Prostate gland (tissue), 2 donors: ENCODE measurements around the gene MGAT4C.

Source experiments
- CTCF ChIP-seq, 4 experiments: fragments of 200-600 bp in 2 of 4; fragments of 450-650 bp in 2 of 4; sonication (generic) in 2 of 4; IDR thresholded peaks; 1 replicate in 3 of 4; 2 replicates in 1 of 4; pipeline ENCODE4 v1.5.1; 2016 to 2019; ENCODE audit warnings: antibody characterized with exemption in 4 of 4, mild to moderate bottlenecking in 2 of 4, moderate library complexity in 2 of 4
- POLR2A ChIP-seq: fragments of 450-650 bp; IDR thresholded peaks from one replicate; pipeline ENCODE4 v1.6.1; 2016; ENCODE audit warnings: antibody characterized with exemption, mild to moderate bottlenecking
- POLR2AphosphoS5 ChIP-seq: sonication (generic); formaldehyde crosslinking; IDR thresholded peaks from one replicate; pipeline ENCODE4 v1.6.1; 2017; ENCODE audit warnings: antibody characterized with exemption

- TF ChIP-seq CTCF (IDR thresholded peaks at IDR 0.05), result no peak
- TF ChIP-seq POLR2A, result no peak
- no peak for TF ChIP-seq POLR2AphosphoS5
Measured at GRCh38 chr12:86249851-86250250, 6.3 kb downstream of the MGAT4C start.
